Stomach (tissue), 4 donors: ENCODE results near the gene CKAP2.

Source experiments
- CTCF ChIP-seq, 7 experiments: fragments of 450-650 bp in 4 of 7; fragments of 200-600 bp in 3 of 7; sonication (generic) in 3 of 7; IDR thresholded peaks; one replicate each; pipeline ENCODE4 v1.5.1; 2016 to 2019; ENCODE audit warnings: antibody characterized with exemption in 7 of 7, control low read depth in 2 of 7, mild to moderate bottlenecking in 1 of 7
- EP300 ChIP-seq: sonication (generic); formaldehyde crosslinking; IDR thresholded peaks from one replicate; pipeline ENCODE4 v1.6.1; 2017; ENCODE audit warnings: antibody characterized with exemption

GRCh38 chr13:52421216-52421615 is 34.1 kb upstream of the CKAP2 start:
- TF ChIP-seq CTCF (IDR thresholded peaks at IDR 0.05) (no peak), EP300 (no peak)
